Skin epidermis (tissue), 12 donors: ENCODE data around the gene ACSL6.

Source experiments
- H3K27ac ChIP-seq, 21 experiments: fragments of 200-600 bp; sonication (generic) in 11 of 21; one replicate each; pipeline ENCODE4 v1.5.0; 2020; ENCODE audit warnings: mild to moderate bottlenecking in 3 of 21, inconsistent platforms in 2 of 21, moderate library complexity in 2 of 21
- H3K4me3 ChIP-seq, 7 experiments: fragments of 200-600 bp; sonication (generic) in 2 of 7; one replicate each; pipeline ENCODE4 v1.5.0; 2020; ENCODE audit warnings: inconsistent platforms in 2 of 7, mild to moderate bottlenecking in 2 of 7, moderate library complexity in 1 of 7

The ACSL6 gene

GRCh38 chr5:132019337-132019736, 7.9 kb upstream of the ACSL6 start:
- H3K27ac ChIP-seq = peak overlapping the region in 1 of 21 experiments; percentile 42
- H3K4me3 ChIP-seq = no peak overlapping the region

- Histone ChIP-seq H3K4me3 (no peak overlapping the region), H3K27ac (no peak overlapping the region)
Observed at GRCh38 chr5:132017738-132018625, 6.5 kb upstream of the ACSL6 start.

- H3K27ac ChIP-seq = no peak overlapping the region
- H3K4me3 ChIP-seq = no peak overlapping the region
Observed at GRCh38 chr5:132017316-132017715, 5.9 kb upstream of the ACSL6 start.

- H3K27ac ChIP-seq = no peak overlapping the region
- no peak overlapping the region for H3K4me3 ChIP-seq
Observed at GRCh38 chr5:132016721-132017250, 5.3 kb upstream of the ACSL6 start.

DNA sequence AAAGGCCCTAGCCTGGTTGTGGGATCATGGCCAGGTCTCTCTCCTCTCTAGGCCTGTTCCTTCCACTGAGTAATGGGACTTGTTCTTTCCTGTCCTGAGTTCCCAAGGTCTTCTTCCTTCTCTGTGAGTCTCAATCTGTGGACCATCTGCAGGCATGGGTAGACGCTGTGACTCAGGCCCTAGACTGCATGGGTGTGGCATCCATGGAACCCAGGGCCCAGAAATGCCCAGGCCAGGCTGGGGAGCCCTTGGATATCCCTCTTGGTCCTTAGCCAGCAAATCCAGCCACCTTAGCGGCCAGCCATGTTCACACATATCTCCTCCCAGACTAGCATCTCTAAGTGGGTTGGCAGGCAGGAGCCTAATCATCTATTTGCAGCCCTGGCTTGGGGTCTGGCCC, 2.3 kb upstream of the ACSL6 start:
- Histone ChIP-seq H3K27ac (no peak overlapping the region), H3K4me3 (no peak overlapping the region)

GRCh38 chr5:132013006-132013689, 1.7 kb upstream of the ACSL6 start:
- H3K4me3 ChIP-seq = no peak overlapping the region
- no peak overlapping the region for H3K27ac ChIP-seq

DNA sequence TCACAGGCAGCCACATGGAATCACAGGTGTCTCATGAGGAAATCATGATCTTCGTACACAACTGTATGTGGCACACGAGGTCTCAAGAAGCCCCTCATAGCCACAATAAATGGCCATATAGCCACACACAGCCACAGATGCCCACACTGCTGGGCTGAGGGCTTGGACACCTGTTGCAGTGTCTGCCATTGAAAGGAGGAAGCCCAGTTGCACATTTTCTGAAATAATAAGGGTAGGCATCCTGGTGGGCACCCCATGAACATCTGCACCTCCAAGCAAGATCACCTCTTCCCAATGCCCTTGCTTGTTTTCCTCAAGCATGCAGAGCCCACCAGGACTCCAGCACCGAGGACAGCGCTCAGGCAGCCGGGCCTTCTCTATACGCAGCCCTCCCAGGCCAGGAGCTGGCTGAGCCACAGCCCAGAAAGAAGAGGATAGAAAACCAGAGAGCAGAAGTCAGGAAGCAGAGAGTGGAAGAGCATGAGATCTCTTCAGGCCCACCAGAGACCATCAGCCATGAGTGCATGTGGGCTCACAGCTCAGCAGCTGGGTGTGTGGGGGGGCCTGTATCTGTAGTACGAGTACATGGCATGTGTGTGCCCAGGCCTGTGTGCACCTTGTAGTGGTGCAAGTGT, 1.0 kb upstream of the ACSL6 start:
- H3K4me3 ChIP-seq = no peak overlapping the region
- H3K27ac ChIP-seq = no peak overlapping the region

DNA sequence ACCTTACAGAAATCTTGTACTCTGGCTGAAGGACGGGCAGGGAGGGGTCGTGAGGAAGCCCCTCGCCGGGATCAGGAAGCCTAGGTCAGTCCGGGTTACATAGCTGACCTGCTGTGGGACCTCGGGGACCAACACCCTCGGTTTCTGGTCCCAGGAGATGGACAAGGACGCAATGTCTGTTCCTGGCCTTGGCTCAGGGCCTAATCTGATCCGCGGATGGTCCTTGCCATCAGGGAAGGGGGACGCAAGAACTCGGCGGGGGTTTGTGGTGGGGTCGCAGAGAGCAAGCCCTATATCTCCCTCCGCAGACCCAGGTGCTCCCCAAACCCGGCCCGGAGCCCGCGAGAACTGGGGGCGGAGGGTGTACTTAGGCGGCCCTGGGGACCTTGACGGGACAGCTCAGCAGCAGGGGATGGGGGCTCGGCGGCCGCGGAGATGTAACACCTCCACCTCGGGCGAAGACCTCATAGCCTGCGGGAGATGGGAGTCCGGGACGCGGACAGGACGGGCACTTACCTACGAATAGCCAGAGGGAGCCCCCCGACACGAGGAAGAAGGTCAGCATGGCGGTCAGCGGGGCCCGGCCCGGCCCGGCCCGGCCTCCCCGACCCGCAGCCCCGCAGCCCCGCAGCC, 353 bp downstream of the ACSL6 start:
- Histone ChIP-seq H3K27ac (no peak overlapping the region), H3K4me3 (peak overlapping the region; percentile 32 to 59 (median 35))

DNA sequence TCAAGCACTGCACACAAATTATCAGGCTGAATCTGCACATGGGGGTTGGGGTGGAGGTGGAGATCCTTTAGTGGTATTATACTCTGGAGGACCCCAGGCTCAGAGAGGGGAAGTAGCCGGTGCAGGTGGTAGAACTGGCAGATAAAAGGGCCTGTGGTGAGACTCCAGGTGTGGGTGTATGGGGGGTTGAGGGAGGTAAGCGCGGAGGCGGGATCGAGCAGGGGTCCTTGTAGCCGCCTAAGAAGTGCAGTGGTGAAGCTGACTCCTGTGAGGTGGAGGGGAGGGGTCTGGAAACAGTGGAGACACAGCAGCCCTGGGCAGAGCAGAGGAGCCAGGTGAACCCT, 841 bp downstream of the ACSL6 start:
- H3K4me3 ChIP-seq = peak overlapping the region in 1 of 7 experiments; percentile 46
- H3K27ac ChIP-seq = no peak overlapping the region

DNA sequence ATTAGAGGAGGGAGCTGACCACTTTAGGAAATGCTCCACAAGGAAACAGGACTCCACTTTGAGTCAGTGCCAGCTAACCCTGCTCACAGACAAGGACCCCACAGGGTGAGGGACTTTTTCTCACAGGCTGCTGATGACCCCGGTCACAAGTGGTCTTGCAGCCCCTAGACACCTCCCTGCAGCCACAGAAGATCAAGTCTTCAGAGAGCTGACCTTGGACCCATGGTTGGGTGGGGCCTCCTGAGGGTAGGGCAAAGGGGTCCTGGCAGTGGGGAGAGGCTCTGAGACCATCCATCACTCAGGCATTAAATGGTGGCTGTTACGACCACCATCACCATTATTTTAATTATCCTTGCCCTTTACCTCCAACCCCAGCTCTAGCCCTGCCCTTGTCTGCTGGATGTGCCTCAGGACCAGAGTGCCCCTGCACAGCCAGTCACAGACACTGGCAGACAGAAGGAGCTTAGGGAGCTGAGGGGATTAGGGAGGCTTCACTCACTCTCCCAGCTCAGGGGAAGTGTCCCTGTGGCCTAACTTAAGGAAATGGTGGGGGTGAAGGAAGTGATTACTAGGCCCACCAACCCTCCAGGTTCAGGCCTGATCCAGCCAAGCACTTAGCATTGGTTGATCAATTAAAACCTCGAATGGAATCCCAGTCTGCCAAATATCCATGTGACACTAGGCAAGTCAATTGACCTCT, 1.6 kb downstream of the ACSL6 start:
- H3K4me3 ChIP-seq = no peak overlapping the region
- H3K27ac ChIP-seq = no peak overlapping the region

DNA sequence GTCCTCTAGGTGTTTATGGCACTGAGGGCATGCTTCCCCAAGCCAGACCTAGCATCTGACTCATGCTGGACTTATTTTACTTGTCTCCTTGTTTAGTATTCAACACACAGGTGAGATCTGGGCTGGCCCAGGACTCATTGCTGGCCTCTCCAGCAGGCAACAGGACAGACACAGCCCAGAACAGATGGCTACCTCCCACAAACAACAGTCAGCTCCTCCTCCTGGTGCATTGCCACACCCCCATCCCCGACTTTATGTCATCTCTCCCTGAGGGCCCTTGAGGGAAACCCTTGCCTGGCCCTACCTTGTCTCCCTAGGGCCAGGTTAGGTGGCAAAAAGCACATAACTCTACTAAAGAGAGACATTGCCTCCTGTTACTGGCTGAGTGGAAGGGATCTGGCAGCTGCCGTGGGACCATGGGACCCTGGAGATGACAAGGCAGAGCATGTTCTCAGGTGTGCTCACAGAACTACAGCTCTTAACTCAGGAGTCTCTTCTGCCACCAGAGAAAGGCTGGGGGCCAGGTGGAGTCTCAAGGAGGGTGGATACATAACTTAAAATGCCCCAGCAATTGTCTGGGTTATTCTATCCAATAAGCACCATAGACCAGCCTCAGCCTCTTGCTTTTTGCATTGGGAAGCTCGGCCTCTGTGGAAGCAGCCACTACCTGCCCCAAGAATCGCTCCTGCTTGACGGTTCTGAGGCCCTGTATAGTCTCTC, 2.3 kb downstream of the ACSL6 start:
- Histone ChIP-seq H3K27ac (no peak overlapping the region), H3K4me3 (no peak overlapping the region)

DNA sequence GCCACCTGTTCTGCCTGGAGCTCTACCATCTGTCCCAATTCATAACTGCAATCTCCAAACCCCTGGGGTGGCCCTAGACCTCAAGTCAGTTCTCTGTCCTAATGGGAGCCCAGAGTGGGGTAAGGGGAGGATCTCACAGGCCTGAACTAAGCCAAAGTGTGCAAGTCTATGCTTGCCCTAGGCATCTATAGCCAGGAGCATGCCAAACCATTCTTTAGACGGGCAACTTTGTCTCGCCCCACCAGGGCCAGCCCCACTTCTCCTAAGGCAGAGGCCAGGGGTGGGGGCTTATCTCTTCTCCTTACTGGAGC, 3.3 kb downstream of the ACSL6 start:
- no peak overlapping the region for H3K27ac ChIP-seq
- no peak overlapping the region for H3K4me3 ChIP-seq

GRCh38 chr5:132007399-132008162, 3.9 kb downstream of the ACSL6 start:
- Histone ChIP-seq H3K27ac (no peak overlapping the region), H3K4me3 (no peak overlapping the region)

DNA sequence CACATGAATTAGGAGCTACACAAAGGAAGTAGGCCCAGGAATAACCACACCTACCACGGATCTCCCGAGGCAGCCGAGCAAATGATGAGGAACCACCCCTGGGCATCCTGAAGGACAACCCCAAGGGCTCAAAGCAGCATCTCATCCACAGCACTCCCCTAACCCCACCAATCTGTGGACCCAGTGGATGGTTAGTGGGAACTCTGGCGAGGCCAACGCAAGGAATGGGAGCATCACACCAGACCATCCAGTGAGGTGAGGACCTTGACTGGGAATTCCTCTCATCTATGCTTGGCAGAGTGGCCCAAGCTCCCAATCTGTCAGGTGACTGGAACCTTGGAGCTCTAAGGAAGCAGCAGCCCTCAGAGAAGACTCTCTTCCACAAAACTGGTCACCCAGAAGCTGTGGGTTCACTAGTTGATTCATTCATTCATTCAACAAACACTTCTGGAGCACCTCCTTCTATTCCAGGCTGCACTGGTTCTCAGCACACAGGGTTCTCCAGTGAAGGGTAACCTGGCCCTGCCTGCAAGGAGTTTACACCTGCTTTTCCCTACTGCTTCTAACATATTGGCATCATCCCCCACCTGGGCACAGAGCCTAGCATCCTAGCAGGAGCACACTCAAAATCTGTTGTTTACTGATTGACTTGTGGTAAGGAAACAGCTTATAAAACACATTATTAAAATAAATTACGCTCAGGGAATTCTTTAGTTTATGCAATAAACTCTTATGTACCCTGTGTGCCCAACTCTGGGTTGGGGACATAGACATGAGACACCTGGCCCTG, 4.9 kb downstream of the ACSL6 start:
- no peak overlapping the region for H3K27ac ChIP-seq
- H3K4me3 ChIP-seq = no peak overlapping the region

DNA sequence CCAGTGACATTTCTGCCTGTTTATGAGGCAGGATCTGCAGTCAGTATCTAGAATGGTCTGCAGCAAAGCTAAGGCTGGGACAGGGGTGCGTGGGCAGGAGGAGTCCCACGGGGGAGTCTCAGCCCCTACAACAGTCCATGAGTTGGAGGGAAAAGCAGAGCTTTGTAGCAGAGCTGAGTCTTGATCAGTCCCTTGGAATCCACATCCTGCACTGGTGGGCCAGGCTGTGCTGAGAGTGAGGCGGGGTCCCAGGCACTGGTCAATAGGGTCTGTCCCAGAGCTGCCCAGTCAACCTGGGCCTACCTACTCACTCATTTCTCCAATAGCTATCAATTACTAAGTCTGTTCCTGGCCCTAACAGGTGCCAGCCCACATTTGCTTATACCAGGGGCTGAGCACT, 5.9 kb downstream of the ACSL6 start:
- Histone ChIP-seq H3K4me3 (no peak overlapping the region), H3K27ac (no peak overlapping the region)

DNA sequence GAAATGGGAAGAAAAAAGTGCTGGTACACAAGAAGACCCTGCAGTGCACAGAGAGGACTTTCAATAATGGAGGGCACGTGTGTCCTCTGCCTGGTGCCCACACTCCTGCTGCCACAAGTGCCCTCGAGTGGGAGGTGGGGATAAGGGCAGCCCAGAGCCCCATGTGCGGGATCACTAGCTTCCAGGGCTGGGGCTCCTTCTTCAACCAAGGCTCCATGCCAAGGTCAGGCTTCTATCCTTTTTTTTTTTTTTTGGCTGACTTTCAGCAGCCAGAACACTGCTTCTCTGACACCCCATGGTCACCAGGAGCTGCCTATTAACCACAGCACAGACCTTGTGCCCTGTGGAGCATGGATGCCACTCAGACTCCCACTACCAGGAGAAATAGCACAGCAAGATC, 7.5 kb downstream of the ACSL6 start:
- no peak overlapping the region for H3K27ac ChIP-seq
- H3K4me3 ChIP-seq = no peak overlapping the region

DNA sequence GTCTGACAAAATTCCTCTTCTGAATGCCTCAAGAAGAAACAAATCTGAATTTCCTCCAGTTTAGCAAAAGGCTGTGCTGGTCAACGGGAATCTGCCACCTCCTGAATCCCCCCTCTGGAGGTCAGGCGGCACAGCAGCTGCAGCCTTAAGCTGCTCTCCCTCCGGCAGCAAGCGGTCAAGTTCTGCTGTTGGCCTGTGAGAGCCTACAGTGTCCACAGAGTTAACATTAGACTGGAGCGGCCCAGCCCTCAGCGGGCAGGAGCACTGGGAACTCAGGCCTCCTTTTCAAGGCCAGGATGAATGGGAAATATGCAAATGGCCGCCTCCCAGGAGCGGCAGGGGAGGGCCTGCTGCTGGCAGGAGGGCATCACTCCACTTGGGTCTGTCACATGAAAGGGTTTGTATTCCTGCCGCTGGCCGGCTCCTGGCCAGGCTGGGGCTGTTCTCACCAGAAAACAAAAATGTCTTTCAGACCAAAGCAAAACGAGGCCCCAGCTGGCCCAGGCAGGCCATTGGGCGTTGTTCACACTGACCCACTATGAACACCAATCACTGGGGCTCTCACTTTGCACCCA, 8.2 kb downstream of the ACSL6 start:
- Histone ChIP-seq H3K4me3 (no peak overlapping the region), H3K27ac (no peak overlapping the region)
